ENCODE data around the gene VEZT. TPM values are rescaled to one million over a fixed set of nuclear protein-coding genes. Genes with fewer than 3 reads are reported as not detected.

The VEZT gene
- total and polyA plus RNA-seq, 9 of the 15 experiments (the other 6 are each of a cell fraction or from before 2014, with no cell fraction given): 16.1 to 61.5 (median 32.6) TPM

GRCh38 chr12:95303476-95303875 lies 85.9 kb downstream of the VEZT start:
- Histone ChIP-seq H3K9ac (ENCODE audit: insufficient read depth in 1 of 2, low read depth in 2 of 2, low read length in 2 of 2) (no peak overlapping the region), H4K20me1 (replicated peaks; ENCODE audit: control insufficient read depth, insufficient read depth, low read length) (no peaks in the 10 kb centered on the region), H2AFZ (ENCODE audit: low read depth, low read length) (no peak overlapping the region), H3K79me2 (ENCODE audit: control insufficient read depth, insufficient read depth, low read length) (no peaks in the 10 kb centered on the region), H3K9me1 (ENCODE audit: control insufficient read depth, insufficient read depth, low read length) (no peaks in the 10 kb centered on the region), H3K9me3 (replicated peaks; ENCODE audit: control insufficient read depth, insufficient read depth, low read depth, low read length) (no peaks in the 10 kb centered on the region), H3K27ac (ENCODE audit: extremely low read depth, low read depth, low read length) (no peak overlapping the region), H3K36me3 (ENCODE audit: control insufficient read depth, insufficient read depth, low read length) (peaks cover 12% of the 10 kb centered on the region), H3K4me2 (ENCODE audit: insufficient read depth, low read length) (no peak overlapping the region), H3K4me1 (replicated peaks in 1 of 2; ENCODE audit: control insufficient read depth in 2 of 2, insufficient read depth in 2 of 2, low read length in 2 of 2) (no peaks in the 10 kb centered on the region), H3K4me3 (no peak overlapping the region), H3K27me3 (ENCODE audit: control insufficient read depth in 2 of 2, insufficient read depth in 2 of 2, low read length in 2 of 2) (no peaks in the 10 kb centered on the region)
- intact Hi-C loops (cut with micrococcal nuclease) (no loop called here), in situ Hi-C loops (cut with MboI) (no loop called here)
- DNase-seq (ENCODE audit: extremely low read depth in 1 of 4, low spot score in 3 of 4): no peak
- TF ChIP-seq FOXO4 (CRISPR knock-in tag; IDR thresholded peaks at IDR 0.05): no peak
- no peak for TF ChIP-seq RUNX1 (IDR thresholded peaks at IDR 0.05; ENCODE audit: low read depth)
- TF ChIP-seq E2F5 (CRISPR knock-in tag; IDR thresholded peaks at IDR 0.05): no peak
- TF ChIP-seq POLR3A (IDR thresholded peaks at IDR 0.05; ENCODE audit: borderline replicate concordance, extremely low read depth, insufficient read depth, insufficient read length): no peak
- no peak for TF ChIP-seq CC2D1A (IDR thresholded peaks at IDR 0.05)
- TF ChIP-seq KHSRP (IDR thresholded peaks at IDR 0.05): no peak
- no peak for TF ChIP-seq ZFX (CRISPR knock-in tag; IDR thresholded peaks at IDR 0.05)
- no peak for TF ChIP-seq ADNP (tag; IDR thresholded peaks at IDR 0.05)
- no peak for TF ChIP-seq SLC30A9 (CRISPR knock-in tag; IDR thresholded peaks at IDR 0.05)
- no peak for TF ChIP-seq NR2C2 (CRISPR knock-in tag; IDR thresholded peaks at IDR 0.05)
- no peak for TF ChIP-seq NR2C2 (tag; IDR thresholded peaks at IDR 0.05)
- no peak for TF ChIP-seq AFF1 (IDR thresholded peaks at IDR 0.05; ENCODE audit: low read depth in 1 of 2, partially characterized antibody in 2 of 2)
- TF ChIP-seq ZNF408 (CRISPR knock-in tag; IDR thresholded peaks at IDR 0.05; ENCODE audit: low read depth): no peak
- TF ChIP-seq VEZF1 (CRISPR knock-in tag; IDR thresholded peaks at IDR 0.05): no peak
- no peak for TF ChIP-seq MAFK (IDR thresholded peaks at IDR 0.05; ENCODE audit: low read length)
- 100% methylated on average over 1 of the region's 1 CpG for WGBS (ENCODE audit: insufficient coverage, low coverage, missing lambda C conversion rate)
- ChIA-PET CTCF (ENCODE audit: low intra/inter-chr PET ratio) (no interaction called here), POLR2A (no interaction called here)
- no TSS peak for BruUV-seq (replicated peaks)
- no peak for ATAC-seq
- FAIRE-seq: no peak

Measured in K562 (cell line).